Measurements from ENCODE around the gene CERCAM.

CERCAM gene

GRCh38 chr9:128389395-128390149 is 31.1 kb upstream of the CERCAM start:
- DNase-seq (ENCODE audit: low read depth) = no peak
- no peak for TF ChIP-seq CTCF (IDR thresholded peaks at IDR 0.05; ENCODE audit: low read depth, low read length, missing control alignments)
- no peak overlapping the region for H3K4me3 ChIP-seq (ENCODE audit: low read depth, low read length)

- H3K4me3 ChIP-seq (ENCODE audit: low read depth, low read length) = no peak overlapping the region
- DNase-seq (ENCODE audit: low read depth) = no peak
These were observed 30.4 kb upstream of the CERCAM start for GRCh38 chr9:128390150-128390812.

GRCh38 chr9:128390813-128391711 is 29.6 kb upstream of the CERCAM start:
- H3K4me3 ChIP-seq (ENCODE audit: low read depth, low read length) = no peak overlapping the region
- no peak for DNase-seq (ENCODE audit: low read depth)
- TF ChIP-seq CTCF (IDR thresholded peaks at IDR 0.05; ENCODE audit: low read depth, low read length, missing control alignments) = no peak

More at GRCh38 chr9:128390150-128390812, 30.4 kb upstream of the CERCAM start:
- no peak for TF ChIP-seq CTCF (IDR thresholded peaks at IDR 0.05; ENCODE audit: low read depth, low read length, missing control alignments)

- DNase-seq (ENCODE audit: low read depth) = no peak
- no peak overlapping the region for H3K4me3 ChIP-seq (ENCODE audit: low read depth, low read length)
- no peak for TF ChIP-seq CTCF (IDR thresholded peaks at IDR 0.05; ENCODE audit: low read depth, low read length, missing control alignments)
These were observed 28.7 kb upstream of the CERCAM start for GRCh38 chr9:128391956-128392301.

GRCh38 chr9:128392302-128393144 is 28.1 kb upstream of the CERCAM start:
- TF ChIP-seq CTCF (IDR thresholded peaks at IDR 0.05; ENCODE audit: low read depth, low read length, missing control alignments) = no peak
- DNase-seq (ENCODE audit: low read depth) = no peak
- H3K4me3 ChIP-seq (ENCODE audit: low read depth, low read length) = no peak overlapping the region

- DNase-seq (ENCODE audit: low read depth) = no peak
- no peak for TF ChIP-seq CTCF (IDR thresholded peaks at IDR 0.05; ENCODE audit: low read depth, low read length, missing control alignments)
- H3K4me3 ChIP-seq (ENCODE audit: low read depth, low read length) = no peak overlapping the region
These were observed 27.4 kb upstream of the CERCAM start for GRCh38 chr9:128393145-128393775.
